Measurements from ENCODE around the gene NR1H4.

DNA sequence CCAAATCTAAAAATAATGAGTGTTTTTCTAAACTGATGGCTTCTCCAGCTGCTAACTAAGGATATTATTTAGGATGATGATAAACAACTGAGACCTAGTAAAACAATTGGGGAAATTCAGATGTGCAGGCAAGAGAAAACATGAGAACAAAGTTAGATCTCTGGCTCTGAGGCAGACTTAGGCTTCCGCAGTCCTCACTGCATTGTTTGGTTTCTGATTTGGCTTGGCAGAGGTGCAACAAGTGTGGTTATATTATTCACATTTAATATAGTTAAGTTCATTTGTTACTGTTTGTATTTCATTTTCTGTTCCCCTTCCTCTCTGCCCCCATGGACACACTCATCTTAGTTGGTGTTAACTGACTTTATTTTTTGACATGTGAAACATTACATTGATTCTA, 30.2 kb upstream of the NR1H4 start:
- TF ChIP-seq, protein P1, sequence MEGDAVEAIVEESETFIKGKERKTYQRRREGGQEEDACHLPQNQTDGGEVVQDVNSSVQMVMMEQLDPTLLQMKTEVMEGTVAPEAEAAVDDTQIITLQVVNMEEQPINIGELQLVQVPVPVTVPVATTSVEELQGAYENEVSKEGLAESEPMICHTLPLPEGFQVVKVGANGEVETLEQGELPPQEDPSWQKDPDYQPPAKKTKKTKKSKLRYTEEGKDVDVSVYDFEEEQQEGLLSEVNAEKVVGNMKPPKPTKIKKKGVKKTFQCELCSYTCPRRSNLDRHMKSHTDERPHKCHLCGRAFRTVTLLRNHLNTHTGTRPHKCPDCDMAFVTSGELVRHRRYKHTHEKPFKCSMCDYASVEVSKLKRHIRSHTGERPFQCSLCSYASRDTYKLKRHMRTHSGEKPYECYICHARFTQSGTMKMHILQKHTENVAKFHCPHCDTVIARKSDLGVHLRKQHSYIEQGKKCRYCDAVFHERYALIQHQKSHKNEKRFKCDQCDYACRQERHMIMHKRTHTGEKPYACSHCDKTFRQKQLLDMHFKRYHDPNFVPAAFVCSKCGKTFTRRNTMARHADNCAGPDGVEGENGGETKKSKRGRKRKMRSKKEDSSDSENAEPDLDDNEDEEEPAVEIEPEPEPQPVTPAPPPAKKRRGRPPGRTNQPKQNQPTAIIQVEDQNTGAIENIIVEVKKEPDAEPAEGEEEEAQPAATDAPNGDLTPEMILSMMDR (IDR thresholded peaks at IDR 0.05; ENCODE audit: insufficient read depth, low read depth, low read length) = no peak
- no peak for TF ChIP-seq EZH2 (IDR thresholded peaks at IDR 0.05; ENCODE audit: insufficient read depth, low read length)

Data from astrocyte (in vitro differentiated cells and primary cell).